ENCODE data around the gene CXCL1.

Gene CXCL1

DNA sequence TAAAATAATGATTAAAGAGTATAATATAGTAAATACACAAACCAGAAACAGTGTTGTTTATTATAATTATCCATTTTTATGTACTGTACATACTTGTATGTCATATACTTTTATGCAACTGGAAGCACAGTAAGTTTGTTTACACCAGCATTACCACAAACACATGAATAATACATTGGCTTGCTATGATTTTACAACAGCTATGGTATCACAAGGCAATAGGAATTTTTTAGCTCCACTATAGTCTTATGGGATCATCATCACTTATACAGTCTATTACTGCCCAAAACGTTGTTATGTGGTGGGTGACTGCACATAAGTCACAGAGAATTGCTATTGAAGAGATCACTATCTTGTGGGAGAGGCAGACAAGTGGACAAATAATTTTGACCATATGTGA lies 17.9 kb upstream of the CXCL1 start:
- no peak for DNase-seq (ENCODE audit: low read depth in 2 of 3, low spot score in 1 of 3)

DNA sequence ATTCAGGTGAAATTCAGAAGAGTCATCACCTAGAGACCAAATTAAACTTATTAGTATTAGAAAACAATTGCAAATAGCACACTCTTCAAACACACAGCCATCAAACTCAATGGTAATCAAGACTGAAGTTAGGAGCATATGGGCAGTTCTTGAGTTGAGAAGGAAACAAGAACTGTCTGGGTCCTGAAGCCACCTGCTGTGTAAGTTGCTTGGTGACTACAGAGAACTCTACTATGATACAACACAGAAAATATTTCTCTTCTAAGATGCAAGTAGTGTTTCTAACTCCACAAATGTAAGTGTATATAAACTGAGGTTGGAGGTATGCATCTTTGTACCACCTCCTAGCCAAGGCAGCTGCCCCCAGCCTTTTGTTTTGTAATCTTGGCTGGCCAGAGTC lies 16.4 kb upstream of the CXCL1 start:
- DNase-seq (ENCODE audit: low read depth in 2 of 3, low spot score in 1 of 3) = no peak

DNA sequence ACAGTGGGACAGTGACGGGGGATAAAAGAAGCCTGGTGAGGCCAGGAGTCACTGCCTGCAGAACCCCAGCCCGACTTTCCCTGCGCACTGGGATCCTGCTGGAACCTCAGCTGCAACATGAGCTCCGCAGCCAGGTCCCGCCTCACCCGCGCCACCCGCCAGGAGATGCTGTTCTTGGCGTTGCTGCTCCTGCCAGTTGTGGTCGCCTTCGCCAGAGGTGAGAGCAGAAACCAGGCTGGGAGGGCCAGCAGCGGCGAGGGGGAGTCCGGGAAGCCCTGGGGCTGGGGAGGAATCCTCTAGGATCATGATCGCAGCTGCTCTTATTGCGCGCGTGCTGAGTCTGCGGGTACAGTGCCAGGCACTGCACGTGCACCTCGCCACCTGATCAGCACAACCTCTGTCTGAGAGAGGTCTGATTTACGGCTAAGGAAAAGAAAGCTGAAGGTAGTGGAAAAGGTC lies 15.9 kb upstream of the CXCL1 start, which contains the start of gene PF4V1:
Gene PF4V1 (plus strand): TSS at position 51 of the 459 bp plus-strand sequence. CDS start 67 bp downstream, at position 118.
- DNase-seq (ENCODE audit: low read depth in 2 of 3, low spot score in 1 of 3) = no peak

DNA sequence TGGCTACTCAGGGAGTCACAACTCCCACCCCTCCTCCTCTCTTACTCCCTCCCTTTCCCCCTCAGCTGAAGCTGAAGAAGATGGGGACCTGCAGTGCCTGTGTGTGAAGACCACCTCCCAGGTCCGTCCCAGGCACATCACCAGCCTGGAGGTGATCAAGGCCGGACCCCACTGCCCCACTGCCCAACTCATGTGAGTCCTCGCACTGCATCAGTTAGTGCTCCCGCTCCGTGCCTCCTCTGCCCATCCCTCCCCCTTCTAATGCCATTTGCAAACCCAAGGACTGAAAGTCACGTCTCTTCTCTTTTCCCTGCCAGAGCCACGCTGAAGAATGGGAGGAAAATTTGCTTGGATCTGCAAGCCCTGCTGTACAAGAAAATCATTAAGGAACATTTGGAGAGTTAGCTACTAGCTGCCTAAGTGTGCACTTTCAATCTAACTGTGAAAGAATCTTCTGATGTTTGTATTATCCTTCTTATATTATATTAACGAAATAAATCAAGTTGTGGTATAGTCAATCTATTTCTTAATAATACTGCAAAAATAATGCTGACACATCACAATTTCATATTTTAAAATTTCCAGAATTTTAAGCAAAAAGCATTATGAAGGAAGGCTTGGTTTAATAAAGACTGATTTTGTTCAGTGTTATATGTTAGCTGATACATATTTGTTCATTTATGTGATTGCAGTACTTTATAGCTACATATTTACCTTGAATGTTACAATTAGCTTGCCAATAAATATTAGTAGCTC lies 15.3 kb upstream of the CXCL1 start:
- no peak for DNase-seq (ENCODE audit: low read depth in 2 of 3, low spot score in 1 of 3)

DNA sequence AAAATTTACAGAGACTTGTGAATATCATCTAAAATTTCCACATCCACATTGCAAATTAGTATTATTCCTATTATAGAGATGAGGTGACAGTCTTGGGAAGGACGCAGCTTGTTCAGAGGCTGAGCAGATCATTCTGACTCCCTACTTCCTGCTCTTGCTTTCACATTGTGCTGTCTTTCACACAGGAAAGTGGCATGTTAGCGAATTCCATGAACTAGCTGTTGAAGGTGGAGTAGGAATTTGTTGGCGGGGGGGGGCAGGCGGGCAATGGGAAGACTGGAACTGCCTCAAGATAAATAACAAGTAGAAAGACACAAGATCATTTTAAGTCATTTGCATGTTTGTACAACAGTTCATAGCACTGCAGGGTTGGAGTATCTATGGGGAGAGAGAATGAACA lies 13.8 kb upstream of the CXCL1 start:
- no peak for DNase-seq (ENCODE audit: low read depth in 2 of 3, low spot score in 1 of 3)

- DNase-seq (ENCODE audit: low read depth in 2 of 3, low spot score in 1 of 3) = no peak
These were observed 12.7 kb upstream of the CXCL1 start for GRCh38 chr4:73856518-73856917.

DNA sequence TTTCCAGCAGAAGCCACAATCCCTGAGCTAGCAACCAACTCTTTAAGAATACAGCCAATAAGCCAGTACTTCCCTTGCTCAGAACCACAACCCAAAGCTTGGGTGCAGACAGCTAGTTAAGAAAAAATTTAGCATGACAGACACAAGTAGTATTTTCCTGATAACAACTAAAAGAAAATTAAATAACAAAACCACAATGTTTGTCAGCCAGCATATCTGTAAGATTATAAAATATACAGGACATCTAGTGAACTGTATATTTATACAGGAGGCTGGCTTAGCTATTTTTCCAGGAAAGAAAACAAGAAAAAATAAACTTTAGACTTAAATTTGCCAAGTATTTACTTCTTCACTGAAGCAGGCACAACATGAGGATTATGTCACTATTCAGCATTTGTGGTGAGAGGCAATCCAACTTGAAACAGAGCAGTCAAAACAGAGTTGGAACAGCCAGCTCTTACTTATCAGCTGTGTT lies 9.5 kb upstream of the CXCL1 start:
- DNase-seq (ENCODE audit: low read depth in 2 of 3, low spot score in 1 of 3) = no peak

DNA sequence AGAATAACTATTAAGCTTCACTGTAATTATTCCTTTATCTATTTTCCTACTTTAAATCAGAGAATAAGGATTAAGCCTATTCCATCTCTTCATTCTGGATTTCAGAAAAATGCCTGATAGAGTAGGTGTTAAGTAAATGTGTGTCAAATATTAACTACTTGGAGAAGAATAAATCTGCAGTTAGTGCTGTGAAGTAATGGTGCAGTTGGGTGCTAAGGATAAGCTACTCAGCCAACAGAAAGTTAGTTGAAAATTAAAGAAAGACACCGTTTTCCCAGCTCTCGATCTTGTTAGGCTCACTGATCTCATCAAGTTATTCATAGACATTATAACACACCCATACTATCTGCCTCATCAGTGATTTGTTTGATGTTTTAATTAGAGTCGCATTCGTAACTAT lies 9.0 kb upstream of the CXCL1 start:
- DNase-seq (ENCODE audit: low read depth in 2 of 3, low spot score in 1 of 3) = no peak

DNA sequence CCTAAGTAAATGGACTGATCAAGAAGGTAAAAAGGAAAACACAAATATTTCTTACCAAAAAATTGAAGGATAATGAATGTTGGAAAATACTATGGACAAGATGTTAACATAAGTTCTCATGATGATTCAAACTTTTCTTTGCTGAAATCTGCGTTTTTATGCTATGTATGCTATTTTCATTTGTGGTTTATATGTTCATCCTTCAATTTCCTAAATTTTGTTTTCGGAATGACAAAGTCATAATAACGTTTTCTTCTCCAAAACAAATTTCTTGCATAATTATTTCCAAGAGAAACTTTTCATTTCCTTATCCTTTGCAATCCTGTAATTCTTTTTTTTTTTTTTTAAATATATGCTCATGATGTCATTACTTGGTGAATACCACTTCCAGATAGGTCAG lies 8.3 kb upstream of the CXCL1 start:
- DNase-seq (ENCODE audit: low read depth in 2 of 3, low spot score in 1 of 3) = no peak

- no peak for DNase-seq (ENCODE audit: low read depth in 2 of 3, low spot score in 1 of 3)
These were observed 6.9 kb upstream of the CXCL1 start for GRCh38 chr4:73862322-73862721.

- no peak for DNase-seq (ENCODE audit: low read depth in 2 of 3, low spot score in 1 of 3)
These were observed 4.8 kb upstream of the CXCL1 start for GRCh38 chr4:73864365-73864764.

- DNase-seq (ENCODE audit: low read depth in 2 of 3, low spot score in 1 of 3) = no peak
These were observed 4.2 kb upstream of the CXCL1 start for GRCh38 chr4:73864961-73865360.

- DNase-seq (ENCODE audit: low read depth in 2 of 3, low spot score in 1 of 3) = no peak
These were observed 3.6 kb upstream of the CXCL1 start for GRCh38 chr4:73865431-73866096.

- no peak for DNase-seq (ENCODE audit: low read depth in 2 of 3, low spot score in 1 of 3)
These were observed 2.9 kb upstream of the CXCL1 start for GRCh38 chr4:73866246-73866645.

- no peak for DNase-seq (ENCODE audit: low read depth in 2 of 3, low spot score in 1 of 3)
These were observed 1.4 kb upstream of the CXCL1 start for GRCh38 chr4:73867783-73868182.

- no peak for DNase-seq (ENCODE audit: low read depth in 2 of 3, low spot score in 1 of 3)
These were observed 725 bp upstream of the CXCL1 start for GRCh38 chr4:73868206-73869129.

GRCh38 chr4:73870260-73870659 lies 1.1 kb downstream of the CXCL1 start:
- no peak for DNase-seq (ENCODE audit: low read depth in 2 of 3, low spot score in 1 of 3)

GRCh38 chr4:73870768-73871167 lies 1.6 kb downstream of the CXCL1 start:
- DNase-seq (ENCODE audit: low read depth in 2 of 3, low spot score in 1 of 3) = no peak

- DNase-seq (ENCODE audit: low read depth in 2 of 3, low spot score in 1 of 3) = no peak
These were observed 2.5 kb downstream of the CXCL1 start for GRCh38 chr4:73871511-73872310.

DNA sequence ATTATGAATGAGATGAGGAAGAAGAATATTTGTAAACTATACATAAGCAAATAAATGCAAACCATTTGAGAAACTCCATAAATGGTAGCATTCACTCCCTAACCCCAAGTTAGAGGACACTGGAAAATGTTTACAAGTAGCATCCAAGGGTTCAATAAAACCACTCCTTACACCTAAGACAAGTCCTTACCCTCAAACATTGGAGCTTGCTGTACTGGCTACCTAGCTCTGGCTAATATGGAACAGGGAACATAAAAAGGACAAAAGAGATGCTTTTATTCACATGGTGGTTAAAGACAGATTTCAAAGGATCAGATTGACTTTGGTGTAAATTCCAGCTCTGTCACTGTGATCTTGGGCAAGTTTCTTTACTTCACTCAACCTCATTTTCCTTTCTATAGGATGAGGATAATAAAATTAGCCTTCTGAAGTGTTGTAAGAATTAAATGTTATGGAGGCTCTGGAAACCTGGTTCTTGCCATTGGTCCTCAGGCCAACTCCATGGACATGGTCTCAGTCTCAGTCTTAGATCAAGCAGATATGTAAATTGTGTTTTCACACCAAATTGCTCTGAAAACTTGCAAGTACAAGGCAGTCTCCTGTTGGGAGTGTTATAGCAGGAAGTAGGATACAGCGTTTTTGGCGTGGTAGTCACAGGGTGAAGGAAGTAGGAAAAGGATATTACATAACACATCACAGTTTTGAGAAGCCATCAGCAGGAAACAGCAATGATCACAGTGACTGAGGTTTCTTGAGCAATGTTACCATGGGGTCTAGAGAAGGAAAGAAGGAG lies 3.3 kb downstream of the CXCL1 start:
- DNase-seq (ENCODE audit: low read depth in 2 of 3, low spot score in 1 of 3) = no peak

Data from stimulated activated CD4-positive, alpha-beta T cell treated with anti-CD3 and anti-CD28 coated beads, Interleukin-12 subunit alpha, Interleukin-12 subunit beta, amount 100 ng/mL, for 48 hours (primary cell).